Measurements from ENCODE around the gene FOSL1. TPM values are rescaled to one million over a fixed set of nuclear protein-coding genes. Genes with fewer than 3 reads are reported as not detected.

Gene FOSL1
- total and polyA plus RNA-seq, 2 donors (not counting 1 experiment from before 2014, with no cell fraction given): 3.5 to 8.8 TPM

GRCh38 chr11:65885808-65886536 is 14.2 kb downstream of the FOSL1 start:
- H3K9ac ChIP-seq (ENCODE audit: insufficient read depth, low read length): no peak overlapping the region
- no peak overlapping the region for H3K4me3 ChIP-seq (replicated peaks in 1 of 4; ENCODE audit: control extremely low read depth in 1 of 4, insufficient read depth in 1 of 4, low read depth in 3 of 4, low read length in 4 of 4)
- no peak overlapping the region for H3K27ac ChIP-seq (ENCODE audit: insufficient read depth, low read length)
- no peaks in the 10 kb centered on the region for H3K27me3 ChIP-seq (ENCODE audit: control insufficient read depth, insufficient read depth, low read length)
- TF ChIP-seq EZH2 (IDR thresholded peaks at IDR 0.05; ENCODE audit: low read length, missing control alignments): no peak
- TF ChIP-seq, protein P1, sequence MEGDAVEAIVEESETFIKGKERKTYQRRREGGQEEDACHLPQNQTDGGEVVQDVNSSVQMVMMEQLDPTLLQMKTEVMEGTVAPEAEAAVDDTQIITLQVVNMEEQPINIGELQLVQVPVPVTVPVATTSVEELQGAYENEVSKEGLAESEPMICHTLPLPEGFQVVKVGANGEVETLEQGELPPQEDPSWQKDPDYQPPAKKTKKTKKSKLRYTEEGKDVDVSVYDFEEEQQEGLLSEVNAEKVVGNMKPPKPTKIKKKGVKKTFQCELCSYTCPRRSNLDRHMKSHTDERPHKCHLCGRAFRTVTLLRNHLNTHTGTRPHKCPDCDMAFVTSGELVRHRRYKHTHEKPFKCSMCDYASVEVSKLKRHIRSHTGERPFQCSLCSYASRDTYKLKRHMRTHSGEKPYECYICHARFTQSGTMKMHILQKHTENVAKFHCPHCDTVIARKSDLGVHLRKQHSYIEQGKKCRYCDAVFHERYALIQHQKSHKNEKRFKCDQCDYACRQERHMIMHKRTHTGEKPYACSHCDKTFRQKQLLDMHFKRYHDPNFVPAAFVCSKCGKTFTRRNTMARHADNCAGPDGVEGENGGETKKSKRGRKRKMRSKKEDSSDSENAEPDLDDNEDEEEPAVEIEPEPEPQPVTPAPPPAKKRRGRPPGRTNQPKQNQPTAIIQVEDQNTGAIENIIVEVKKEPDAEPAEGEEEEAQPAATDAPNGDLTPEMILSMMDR (conservative IDR thresholded peaks at IDR 0.05 in 1 of 2, IDR thresholded peaks at IDR 0.05 in 1 of 2; ENCODE audit: low read depth in 1 of 2, low read length in 2 of 2): no peak
- H3K9me3 ChIP-seq (ENCODE audit: control insufficient read depth, insufficient read depth, low read depth, low read length): no peaks in the 10 kb centered on the region
- DNase-seq (ENCODE audit: low read depth in 2 of 2): no peak
- H3K4me2 ChIP-seq (ENCODE audit: extremely low read depth, insufficient read depth, low read length): no peak overlapping the region
- H2AFZ ChIP-seq (ENCODE audit: low read length): no peak overlapping the region
- peaks cover 35% of the 10 kb centered on the region for H3K36me3 ChIP-seq (ENCODE audit: control insufficient read depth, insufficient read depth, low read length)
- H3K79me2 ChIP-seq (ENCODE audit: control insufficient read depth, insufficient read depth, low read length): peaks cover 29% of the 10 kb centered on the region
- peaks cover 14% of the 10 kb centered on the region for H3K4me1 ChIP-seq (ENCODE audit: control insufficient read depth, extremely low read depth, insufficient read depth, low read length)
- no peaks in the 10 kb centered on the region for H4K20me1 ChIP-seq (ENCODE audit: control insufficient read depth, extremely low read depth, insufficient read depth, low read length)

GRCh38 chr11:65885231-65885630 is 15.0 kb downstream of the FOSL1 start:
- Histone ChIP-seq H3K9me3 (ENCODE audit: control insufficient read depth, insufficient read depth, low read depth, low read length) (no peaks in the 10 kb centered on the region), H3K36me3 (ENCODE audit: control insufficient read depth, insufficient read depth, low read length) (peaks cover 35% of the 10 kb centered on the region), H4K20me1 (ENCODE audit: control insufficient read depth, extremely low read depth, insufficient read depth, low read length) (no peaks in the 10 kb centered on the region), H3K27ac (ENCODE audit: insufficient read depth, low read length) (no peak overlapping the region), H3K79me2 (ENCODE audit: control insufficient read depth, insufficient read depth, low read length) (peaks cover 25% of the 10 kb centered on the region), H3K4me3 (replicated peaks in 1 of 4; ENCODE audit: control extremely low read depth in 1 of 4, insufficient read depth in 1 of 4, low read depth in 3 of 4, low read length in 4 of 4) (no peak overlapping the region), H3K4me1 (ENCODE audit: control insufficient read depth, extremely low read depth, insufficient read depth, low read length) (peaks cover 14% of the 10 kb centered on the region), H3K4me2 (ENCODE audit: extremely low read depth, insufficient read depth, low read length) (no peak overlapping the region), H3K27me3 (ENCODE audit: control insufficient read depth, insufficient read depth, low read length) (no peaks in the 10 kb centered on the region), H3K9ac (ENCODE audit: insufficient read depth, low read length) (no peak overlapping the region), H2AFZ (ENCODE audit: low read length) (no peak overlapping the region)
- DNase-seq (ENCODE audit: low read depth in 2 of 2): no peak
- TF ChIP-seq, protein P1 (conservative IDR thresholded peaks at IDR 0.05 in 1 of 2, IDR thresholded peaks at IDR 0.05 in 1 of 2; ENCODE audit: low read depth in 1 of 2, low read length in 2 of 2): no peak
- TF ChIP-seq EZH2 (IDR thresholded peaks at IDR 0.05; ENCODE audit: low read length, missing control alignments): no peak

GRCh38 chr11:65884716-65885092 is 15.5 kb downstream of the FOSL1 start:
- peaks cover 25% of the 10 kb centered on the region for H3K79me2 ChIP-seq (ENCODE audit: control insufficient read depth, insufficient read depth, low read length)
- no peaks in the 10 kb centered on the region for H4K20me1 ChIP-seq (ENCODE audit: control insufficient read depth, extremely low read depth, insufficient read depth, low read length)
- peaks cover 35% of the 10 kb centered on the region for H3K36me3 ChIP-seq (ENCODE audit: control insufficient read depth, insufficient read depth, low read length)
- no peaks in the 10 kb centered on the region for H3K9me3 ChIP-seq (ENCODE audit: control insufficient read depth, insufficient read depth, low read depth, low read length)
- H3K27me3 ChIP-seq (ENCODE audit: control insufficient read depth, insufficient read depth, low read length): no peaks in the 10 kb centered on the region
- no peak overlapping the region for H2AFZ ChIP-seq (ENCODE audit: low read length)
- TF ChIP-seq EZH2 (IDR thresholded peaks at IDR 0.05; ENCODE audit: low read length, missing control alignments): no peak
- TF ChIP-seq, protein P1 (conservative IDR thresholded peaks at IDR 0.05 in 1 of 2, IDR thresholded peaks at IDR 0.05 in 1 of 2; ENCODE audit: low read depth in 1 of 2, low read length in 2 of 2): peak; percentile 99
- H3K4me1 ChIP-seq (ENCODE audit: control insufficient read depth, extremely low read depth, insufficient read depth, low read length): peaks cover 9% of the 10 kb centered on the region
- H3K4me2 ChIP-seq (ENCODE audit: extremely low read depth, insufficient read depth, low read length): peak overlapping the region; percentile 15
- DNase-seq (ENCODE audit: low read depth in 2 of 2): peak; percentile 61 to 72
- H3K9ac ChIP-seq (ENCODE audit: insufficient read depth, low read length): no peak overlapping the region
- H3K4me3 ChIP-seq (replicated peaks in 1 of 4; ENCODE audit: control extremely low read depth in 1 of 4, insufficient read depth in 1 of 4, low read depth in 3 of 4, low read length in 4 of 4): no peak overlapping the region
- H3K27ac ChIP-seq (ENCODE audit: insufficient read depth, low read length): no peak overlapping the region
